Adrenal gland (tissue), 5 donors: ENCODE results near the gene DOCK11.

Source experiments
- CTCF ChIP-seq, 6 experiments: fragments of 450-650 bp in 4 of 6; fragments of 200-600 bp in 2 of 6; sonication (generic) in 1 of 6; IDR thresholded peaks; 1 replicate in 5 of 6; 2 replicates in 1 of 6; pipeline versions ENCODE4 v1.5.1 to v1.8.0; 2016 to 2021; ENCODE audit warnings: antibody characterized with exemption in 6 of 6, mild to moderate bottlenecking in 2 of 6, moderate library complexity in 1 of 6
- POLR2A ChIP-seq, 2 donors: fragments of 450-650 bp; IDR thresholded peaks; one replicate each; pipeline ENCODE4 v1.6.1; 2017; ENCODE audit warnings: antibody characterized with exemption in 2 of 2, mild to moderate bottlenecking in 2 of 2, moderate library complexity in 1 of 2
- donor health status: DM: no; HTN: no; CAD: no.

GRCh38 chrX:118595501-118596042 is 100.0 kb downstream of the DOCK11 start:
- TF ChIP-seq POLR2A (IDR thresholded peaks at IDR 0.05) (no peak), CTCF (IDR thresholded peaks at IDR 0.05) (no peak)
